ENCODE data around the gene NR2C2.
"Not testable (repeated sequence)": the region's sequence is repeated elsewhere in the genome, so short reads cannot be mapped to it uniquely, and the experiment has no call there.

Gene NR2C2

GRCh38 chr3:14947100-14947885 is at the start of gene NR2C2:
Gene NR2C2 (plus strand): TSS chr3:14947583. CDS start chr3:15003915, 56,332 bp downstream.
- DNase-seq: peak; percentile 91

GRCh38 chr3:14898929-14899328 is 48.5 kb upstream of the NR2C2 start:
- no peak for DNase-seq

GRCh38 chr3:14899993-14900618 is 47.3 kb upstream of the NR2C2 start:
- DNase-seq: no peak

- DNase-seq: no peak
Measured at GRCh38 chr3:14900881-14901873, 46.2 kb upstream of the NR2C2 start.

GRCh38 chr3:14902719-14903118 is 44.7 kb upstream of the NR2C2 start:
- no peak for DNase-seq

- DNase-seq: not testable (repeated sequence)
Measured at GRCh38 chr3:14903501-14903900, 43.9 kb upstream of the NR2C2 start.

- no peak for DNase-seq
Measured at GRCh38 chr3:14905055-14905657, 42.2 kb upstream of the NR2C2 start.

GRCh38 chr3:14906355-14906971 is 40.9 kb upstream of the NR2C2 start:
- DNase-seq: no peak

- no peak for DNase-seq
Measured at GRCh38 chr3:14907043-14907966, 40.1 kb upstream of the NR2C2 start.

GRCh38 chr3:14909250-14909649 is 38.1 kb upstream of the NR2C2 start:
- no peak for DNase-seq

- no peak for DNase-seq
Measured at GRCh38 chr3:14911651-14912050, 35.7 kb upstream of the NR2C2 start.

- no peak for DNase-seq
Measured at GRCh38 chr3:14913071-14913925, 34.1 kb upstream of the NR2C2 start.

- DNase-seq: no peak
Measured at GRCh38 chr3:14913926-14914778, 33.2 kb upstream of the NR2C2 start.

- no peak for DNase-seq
Measured at GRCh38 chr3:14914779-14915117, 32.6 kb upstream of the NR2C2 start.

- DNase-seq: peak; percentile 21
Measured at GRCh38 chr3:14915636-14916222, 31.7 kb upstream of the NR2C2 start.

GRCh38 chr3:14918356-14918860 is 29.0 kb upstream of the NR2C2 start:
- DNase-seq: no peak

- no peak for DNase-seq
Measured at GRCh38 chr3:14920536-14920935, 26.8 kb upstream of the NR2C2 start.

- DNase-seq: peak; percentile 81
Measured at GRCh38 chr3:14921034-14921616, 26.3 kb upstream of the NR2C2 start.

All from CD4-positive, alpha-beta T cell treated with Interleukin-12 subunit alpha and Interleukin-12 subunit beta, for 1 hour (primary cell).